ENCODE data around the gene METRN. TPM values are rescaled to one million over a fixed set of nuclear protein-coding genes. Genes with fewer than 3 reads are reported as not detected.

Gene METRN
- total and polyA plus RNA-seq, 10 donors = 7.2 to 31.9 (median 14.6) TPM

DNA sequence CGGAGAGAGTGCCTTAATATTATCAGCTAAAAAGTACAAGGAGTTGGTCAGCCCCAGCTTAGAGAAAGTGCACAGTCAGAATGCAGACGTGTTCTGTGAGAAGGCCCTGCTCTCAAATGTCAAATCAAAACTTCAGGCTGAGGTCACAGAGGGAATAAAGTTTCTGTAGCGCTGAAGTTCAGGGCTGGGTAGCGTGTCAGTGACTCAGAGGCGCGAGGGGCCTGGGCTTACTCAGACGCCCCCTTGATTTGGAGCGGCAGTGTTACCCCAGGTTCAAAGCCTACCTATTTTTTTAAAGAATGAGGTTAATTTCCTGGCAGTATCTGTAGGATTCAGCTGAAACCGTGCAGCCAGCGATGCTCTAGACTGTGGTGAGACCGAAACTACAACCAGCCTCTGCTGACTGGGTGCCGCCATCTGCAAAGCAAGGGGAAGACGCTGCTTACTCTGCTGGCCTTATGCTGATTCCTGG lies 21.1 kb downstream of the METRN start:
- no peak for DNase-seq
- intact Hi-C loops (cut with DNase I; ENCODE audit: low total_unique reads) = no loop called here
- Histone ChIP-seq H3K9me3 (no peaks in the 10 kb centered on the region), H3K27me3 (replicated peaks in 1 of 7) (no peaks in the 10 kb centered on the region), H3K4me3 (no peak overlapping the region), H3K4me1 (peaks cover 9 to 45% (median 18%) of the 10 kb centered on the region in 6 donors), H3K36me3 (peaks cover 0 to 86% (median 62%) of the 10 kb centered on the region in 6 donors), H3K27ac (peak overlapping the region in 3 of 8 donors; percentile 75 to 89 (median 84))
- TF ChIP-seq POLR2A (IDR thresholded peaks at IDR 0.05) (no peak), POLR2AphosphoS5 (IDR thresholded peaks at IDR 0.05) (no peak)
- TF ChIP-seq, protein P1, sequence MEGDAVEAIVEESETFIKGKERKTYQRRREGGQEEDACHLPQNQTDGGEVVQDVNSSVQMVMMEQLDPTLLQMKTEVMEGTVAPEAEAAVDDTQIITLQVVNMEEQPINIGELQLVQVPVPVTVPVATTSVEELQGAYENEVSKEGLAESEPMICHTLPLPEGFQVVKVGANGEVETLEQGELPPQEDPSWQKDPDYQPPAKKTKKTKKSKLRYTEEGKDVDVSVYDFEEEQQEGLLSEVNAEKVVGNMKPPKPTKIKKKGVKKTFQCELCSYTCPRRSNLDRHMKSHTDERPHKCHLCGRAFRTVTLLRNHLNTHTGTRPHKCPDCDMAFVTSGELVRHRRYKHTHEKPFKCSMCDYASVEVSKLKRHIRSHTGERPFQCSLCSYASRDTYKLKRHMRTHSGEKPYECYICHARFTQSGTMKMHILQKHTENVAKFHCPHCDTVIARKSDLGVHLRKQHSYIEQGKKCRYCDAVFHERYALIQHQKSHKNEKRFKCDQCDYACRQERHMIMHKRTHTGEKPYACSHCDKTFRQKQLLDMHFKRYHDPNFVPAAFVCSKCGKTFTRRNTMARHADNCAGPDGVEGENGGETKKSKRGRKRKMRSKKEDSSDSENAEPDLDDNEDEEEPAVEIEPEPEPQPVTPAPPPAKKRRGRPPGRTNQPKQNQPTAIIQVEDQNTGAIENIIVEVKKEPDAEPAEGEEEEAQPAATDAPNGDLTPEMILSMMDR (IDR thresholded peaks at IDR 0.05 in 8 of 11, conservative IDR thresholded peaks at IDR 0.05 in 3 of 11) = no peak
- WGBS, 5 donors = 61 to 84% (median 80%) methylated on average over 13 of the region's 13 CpGs

DNA sequence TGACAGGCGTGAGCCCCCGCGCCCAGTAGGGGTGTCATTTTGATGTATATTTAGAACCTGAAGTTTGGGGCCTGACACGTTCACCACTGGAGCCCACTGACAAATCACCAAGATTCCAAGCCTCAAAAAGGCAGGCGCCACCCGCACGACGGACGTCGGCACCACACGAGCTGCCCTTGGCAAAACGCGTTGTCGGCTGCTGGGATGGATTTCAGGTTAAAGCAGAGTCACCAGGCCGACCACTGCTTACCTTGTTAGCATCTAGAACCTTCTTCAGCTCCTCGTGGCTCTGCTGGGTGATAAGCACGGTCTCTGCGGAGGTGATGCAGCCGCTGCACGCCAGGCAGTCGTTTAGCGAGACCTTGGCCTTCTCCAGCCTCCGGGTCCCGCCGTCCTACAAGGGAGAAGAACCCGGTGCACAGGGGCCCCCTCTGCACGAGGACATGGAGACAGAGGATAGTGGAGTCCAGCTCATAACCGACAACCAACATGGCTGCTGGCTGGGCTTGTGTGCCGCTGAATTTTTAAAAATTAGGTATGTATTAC lies 22.1 kb downstream of the METRN start:
- peaks cover 0 to 76% (median 58%) of the 10 kb centered on the region in 6 donors for H3K36me3 ChIP-seq
- TF ChIP-seq, protein P1 (IDR thresholded peaks at IDR 0.05 in 8 of 11, conservative IDR thresholded peaks at IDR 0.05 in 3 of 11) = no peak
- TF ChIP-seq POLR2A (IDR thresholded peaks at IDR 0.05) (no peak), POLR2AphosphoS5 (IDR thresholded peaks at IDR 0.05) (no peak)
- WGBS, 5 donors = 94 to 96% (median 95%) methylated on average over 11 to 29 of the region's 29 CpGs
- peak overlapping the region in 1 of 8 donors; percentile 49 for H3K4me3 ChIP-seq
- H3K4me1 ChIP-seq = peaks cover 14 to 50% (median 24%) of the 10 kb centered on the region in 6 donors
- peak; percentile 73 for DNase-seq
- H3K9me3 ChIP-seq = no peaks in the 10 kb centered on the region
- peak overlapping the region in 4 of 8 donors; percentile 53 to 89 (median 80) for H3K27ac ChIP-seq
- intact Hi-C loops (cut with DNase I; ENCODE audit: low total_unique reads) = no loop called here
- H3K27me3 ChIP-seq (replicated peaks in 1 of 7) = peaks cover 0 to under 1% (median 0%) of the 10 kb centered on the region in 7 donors

DNA sequence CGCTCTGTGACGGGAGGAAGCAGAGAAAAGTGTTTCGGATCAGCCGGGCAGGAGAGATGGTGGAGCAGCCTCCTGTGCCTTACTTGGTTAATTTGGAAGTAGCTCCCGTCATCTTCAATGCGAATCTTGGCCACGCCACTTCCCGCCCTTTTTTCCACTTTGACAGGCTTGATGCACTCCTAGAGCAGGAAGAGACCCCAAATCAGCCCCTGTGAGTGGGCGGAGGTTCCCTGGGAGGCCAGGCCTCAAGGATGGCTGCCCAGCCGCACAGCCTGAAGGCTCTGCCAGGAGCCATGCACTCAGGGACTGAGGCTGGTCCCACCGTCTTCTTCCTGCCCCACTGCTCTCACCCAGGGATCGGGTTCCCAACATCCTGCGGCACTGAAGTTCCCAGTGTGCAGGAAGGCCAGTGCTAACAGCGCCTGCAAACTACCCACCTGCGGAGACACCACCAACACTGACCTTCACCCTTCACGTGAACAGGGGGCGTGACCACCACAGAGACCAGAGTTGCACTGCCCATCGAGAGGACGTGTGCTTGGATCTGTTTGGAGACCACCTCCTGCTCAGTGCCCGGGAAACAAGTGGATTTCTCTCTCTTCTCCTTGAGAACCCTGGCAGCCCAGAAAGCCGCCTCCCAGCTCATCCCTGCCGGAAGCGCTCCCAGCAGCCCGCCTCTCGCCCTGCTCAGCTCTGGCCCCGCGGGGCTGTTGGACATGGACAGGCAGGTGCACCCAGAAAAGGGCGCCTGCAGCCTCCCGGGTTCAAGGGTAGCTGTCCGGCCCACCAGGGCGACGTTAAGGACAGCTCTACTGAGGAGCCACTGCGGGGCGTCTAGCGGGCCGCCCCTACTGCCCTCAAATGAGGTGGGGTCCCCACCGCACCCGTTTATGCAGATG lies 24.9 kb downstream of the METRN start:
- H3K27ac ChIP-seq = peak overlapping the region in 4 of 8 donors; percentile 77 to 89 (median 84)
- TF ChIP-seq, protein P1 (IDR thresholded peaks at IDR 0.05 in 8 of 11, conservative IDR thresholded peaks at IDR 0.05 in 3 of 11) = no peak
- TF ChIP-seq POLR2A (IDR thresholded peaks at IDR 0.05) (no peak), POLR2AphosphoS5 (IDR thresholded peaks at IDR 0.05) (no peak)
- H3K4me1 ChIP-seq = peaks cover 14 to 50% (median 24%) of the 10 kb centered on the region in 6 donors
- peaks cover 0 to 48% (median 33%) of the 10 kb centered on the region in 6 donors for H3K36me3 ChIP-seq
- intact Hi-C loops (cut with DNase I; ENCODE audit: low total_unique reads) = no loop called here
- H3K27me3 ChIP-seq (replicated peaks in 1 of 7) = peaks cover 0 to 18% (median 0%) of the 10 kb centered on the region in 7 donors
- H3K9me3 ChIP-seq = no peaks in the 10 kb centered on the region
- 51 to 78% (median 54%) methylated on average over 20 to 38 of the region's 38 CpGs for WGBS, 5 donors
- peak overlapping the region; percentile 81 to 97 (median 91) for H3K4me3 ChIP-seq
- DNase-seq = peak; percentile 76

DNA sequence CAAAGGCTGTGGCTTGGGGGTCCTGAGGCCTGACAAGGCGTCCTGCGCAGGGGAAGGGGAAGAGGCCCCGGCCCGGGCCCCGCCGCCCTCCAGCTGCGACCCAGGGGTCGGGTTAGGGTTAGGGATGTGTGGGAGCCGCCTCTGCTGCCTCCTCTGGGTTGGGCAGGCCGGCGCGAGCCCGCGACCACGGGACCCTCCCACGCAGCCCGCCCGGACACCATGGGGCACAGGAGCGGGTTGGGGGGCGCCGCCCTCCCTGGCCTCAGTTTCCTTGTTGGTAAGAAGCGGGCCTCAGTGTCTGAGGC lies 25.5 kb downstream of the METRN start:
- H3K4me1 ChIP-seq = peaks cover 14 to 50% (median 24%) of the 10 kb centered on the region in 6 donors
- DNase-seq = no peak
- WGBS, 5 donors = 0 to 1% (median 0%) methylated on average over 17 to 22 of the region's 22 CpGs; no CpG with 5 or more reads in 1 of the 5 donors
- H3K4me3 ChIP-seq = peak overlapping the region; percentile 81 to 97 (median 91)
- H3K36me3 ChIP-seq = peaks cover 0 to 42% (median 27%) of the 10 kb centered on the region in 6 donors
- H3K9me3 ChIP-seq = no peaks in the 10 kb centered on the region
- TF ChIP-seq POLR2A (IDR thresholded peaks at IDR 0.05) (no peak), POLR2AphosphoS5 (IDR thresholded peaks at IDR 0.05) (no peak)
- TF ChIP-seq, protein P1 (IDR thresholded peaks at IDR 0.05 in 8 of 11, conservative IDR thresholded peaks at IDR 0.05 in 3 of 11) = no peak
- peaks cover 0 to 23% (median 0%) of the 10 kb centered on the region in 7 donors for H3K27me3 ChIP-seq (replicated peaks in 1 of 7)
- peak overlapping the region in 7 of 8 donors; percentile 67 to 89 (median 78) for H3K27ac ChIP-seq
- intact Hi-C loops (cut with DNase I; ENCODE audit: low total_unique reads) = no loop called here

Measured in spleen (tissue), 11 donors.